HG03095 (cell line): ENCODE measurements around the gene ZNF805.
"Not testable (repeated sequence)": the region's sequence is repeated elsewhere in the genome, so short reads cannot be mapped to it uniquely, and the experiment has no call there.

ENCODE experiments used
- ATAC-seq: cut with Tn5 transposase; IDR thresholded peaks from one replicate; pipeline ENCODE4 v1.9.1; 2021; ENCODE audit warnings: moderate library complexity; ENCODE audit not compliant: unreplicated experiment

Gene ZNF805

DNA sequence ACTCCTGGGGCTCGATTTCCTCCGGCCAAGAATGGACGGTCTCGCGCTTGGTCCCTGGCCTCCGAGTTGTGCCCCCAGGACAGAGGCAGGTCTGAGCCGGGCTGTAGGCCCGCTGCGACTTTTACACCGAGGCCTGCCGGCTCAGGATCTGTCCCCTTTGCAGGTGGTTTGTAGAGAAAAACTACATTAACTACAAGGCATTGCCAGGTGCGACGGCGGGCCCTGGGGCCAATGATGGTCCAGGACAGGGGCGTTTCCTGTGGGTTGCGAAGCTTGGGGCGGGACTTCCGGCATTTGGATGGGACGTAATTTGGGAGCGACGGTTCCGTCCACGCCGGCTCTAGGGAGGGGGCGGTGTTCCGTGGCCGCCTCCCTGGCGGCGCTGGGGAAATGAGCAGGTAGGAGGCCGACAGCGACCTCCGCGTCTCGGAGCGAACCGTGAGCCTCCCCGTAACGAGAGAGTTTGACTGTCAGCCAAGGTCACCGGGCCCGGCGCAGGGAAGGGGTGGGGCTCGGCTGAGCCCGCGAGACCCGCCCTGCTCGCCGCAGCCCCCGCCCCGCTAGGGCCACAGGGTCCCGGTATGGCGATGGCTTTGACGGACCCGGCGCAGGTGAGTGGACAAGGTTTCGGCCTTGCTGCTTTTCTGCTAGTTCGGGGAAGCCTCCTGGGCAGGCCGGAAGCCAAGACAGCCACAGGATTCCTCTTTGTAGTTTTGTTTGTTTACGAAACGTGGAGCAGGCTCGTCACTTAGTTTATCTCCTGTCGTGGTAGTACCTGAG, at the start of gene ZNF805:
ZNF805 (plus strand) TSS at position 322 of the 780 bp plus-strand sequence; CDS start at position 582, 260 bp downstream.
- ATAC-seq = peak; percentile 94

DNA sequence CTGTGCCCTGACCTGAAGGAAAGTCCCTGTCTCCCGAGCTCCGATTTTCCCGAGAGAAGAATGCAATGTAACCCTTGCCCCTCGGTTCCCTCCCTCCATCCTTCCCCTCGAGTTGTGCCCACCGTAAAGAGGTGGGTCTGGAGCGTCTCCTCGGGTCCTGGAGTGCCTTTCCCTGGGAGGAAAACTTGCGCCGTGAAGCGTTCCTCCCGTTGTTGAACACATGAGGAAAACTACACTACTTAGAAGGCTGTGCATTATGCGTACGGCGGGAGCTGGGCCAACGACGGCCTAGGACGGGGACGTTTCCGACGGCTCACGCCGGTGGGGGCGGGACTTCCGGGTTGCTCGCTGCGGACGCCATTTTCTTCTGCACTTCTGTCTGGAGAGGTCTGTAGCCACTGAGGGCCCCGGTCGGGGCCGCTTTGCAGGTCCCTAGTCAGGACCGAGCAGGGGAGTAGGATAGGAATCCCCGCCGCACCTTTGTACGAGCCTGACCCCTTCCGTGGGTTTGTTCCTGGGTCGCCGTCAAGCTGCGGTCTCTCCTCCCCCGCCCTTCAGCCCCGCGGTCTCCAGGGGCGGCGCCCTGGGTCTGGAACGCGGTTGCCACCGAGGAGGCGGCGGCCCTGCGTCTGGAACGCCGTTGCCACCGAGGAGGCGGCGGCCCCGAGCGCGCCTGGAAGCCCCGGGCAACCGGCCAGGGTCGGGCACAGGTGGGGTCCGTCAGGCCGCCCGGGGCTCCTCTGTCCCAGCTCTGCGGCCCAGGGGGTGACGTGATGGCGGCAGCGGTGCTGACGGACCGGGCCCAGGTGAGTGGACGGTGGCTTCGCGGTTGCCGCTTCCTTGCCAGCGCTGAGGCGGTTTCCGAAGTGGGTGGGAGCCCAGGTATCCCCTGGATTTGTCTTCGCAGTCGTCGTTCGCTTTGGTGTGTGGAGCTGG, 49.0 kb upstream of the ZNF805 start, which contains the start of gene ZNF264:
ZNF264 (plus strand) TSS at position 360 of the 936 bp plus-strand sequence; CDS start at position 774, 414 bp downstream.
- peak; percentile 88 for ATAC-seq

DNA sequence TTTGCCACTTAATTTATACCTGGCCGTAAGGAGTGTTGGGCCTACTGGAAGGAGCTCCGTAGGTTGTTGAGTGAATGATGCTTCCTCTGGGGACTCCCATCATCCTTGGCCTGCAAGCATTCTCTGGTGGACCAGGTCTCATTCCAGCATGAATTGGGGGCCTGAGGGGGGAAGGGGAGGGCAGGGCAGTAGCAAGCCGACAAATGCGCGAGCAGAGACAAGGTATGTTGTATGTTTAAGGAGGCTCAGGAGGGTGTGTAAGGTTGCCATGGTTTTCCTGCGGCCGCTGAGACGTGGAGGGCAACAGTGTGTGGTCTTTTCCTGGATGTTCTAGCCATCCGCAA, 48.4 kb upstream of the ZNF805 start:
- ATAC-seq = no peak

DNA sequence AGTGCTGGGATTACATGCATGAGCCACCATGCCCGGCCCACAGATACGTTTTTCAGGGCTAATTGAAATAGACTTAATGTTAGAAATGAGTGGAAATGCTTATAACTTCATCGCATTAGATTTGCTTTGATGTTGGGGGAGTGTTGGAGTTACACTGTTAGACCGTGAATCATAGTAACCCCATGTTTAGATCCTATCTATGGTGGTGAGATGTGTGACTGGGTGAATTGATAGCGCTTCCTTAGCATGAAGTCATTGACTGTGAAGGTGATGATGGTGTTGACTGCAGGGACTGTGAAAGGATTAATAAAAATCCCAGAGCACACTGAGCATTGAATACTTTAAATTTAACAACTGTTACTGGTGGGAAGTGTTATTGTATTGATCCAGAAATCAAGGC, 47.4 kb upstream of the ZNF805 start:
- no peak for ATAC-seq

DNA sequence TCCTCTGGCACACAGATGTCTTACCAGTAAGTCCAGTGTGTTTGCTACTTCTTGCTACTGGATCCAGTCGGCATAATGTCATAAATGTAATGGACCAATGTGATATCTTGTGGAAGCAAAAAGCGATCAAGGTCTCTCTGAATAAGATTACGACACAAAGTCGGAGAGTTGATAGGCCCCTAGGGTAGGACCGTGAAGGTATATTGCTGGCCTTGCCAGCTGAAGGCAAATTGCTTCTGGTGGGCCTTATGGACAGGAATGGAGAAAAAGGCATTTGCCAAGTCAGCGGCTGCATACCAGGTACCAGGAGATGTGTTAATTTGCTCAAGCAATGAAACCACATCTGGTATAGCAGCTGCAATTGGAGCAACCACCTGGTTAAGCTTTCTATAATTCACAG, 42.6 kb upstream of the ZNF805 start:
- not testable (repeated sequence) for ATAC-seq

DNA sequence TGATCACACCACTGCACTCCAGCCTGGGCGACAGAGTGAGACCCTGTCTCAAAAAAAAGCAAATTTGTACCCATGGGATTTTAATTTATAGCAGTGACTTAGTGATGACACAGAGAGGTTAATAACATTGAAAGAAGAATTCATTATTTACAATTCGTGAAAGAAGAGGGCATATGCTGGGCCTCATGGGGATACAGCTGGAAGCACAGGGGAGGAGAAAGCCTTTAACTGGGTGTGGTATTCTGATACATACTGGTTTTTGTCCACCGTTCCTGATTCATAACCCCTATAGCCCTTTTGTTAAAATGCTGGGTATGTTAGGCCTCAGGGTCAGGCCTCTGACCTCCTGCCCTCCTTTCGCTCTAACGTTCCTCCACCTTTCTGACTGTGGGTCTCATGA, 38.3 kb upstream of the ZNF805 start:
- ATAC-seq = no peak

DNA sequence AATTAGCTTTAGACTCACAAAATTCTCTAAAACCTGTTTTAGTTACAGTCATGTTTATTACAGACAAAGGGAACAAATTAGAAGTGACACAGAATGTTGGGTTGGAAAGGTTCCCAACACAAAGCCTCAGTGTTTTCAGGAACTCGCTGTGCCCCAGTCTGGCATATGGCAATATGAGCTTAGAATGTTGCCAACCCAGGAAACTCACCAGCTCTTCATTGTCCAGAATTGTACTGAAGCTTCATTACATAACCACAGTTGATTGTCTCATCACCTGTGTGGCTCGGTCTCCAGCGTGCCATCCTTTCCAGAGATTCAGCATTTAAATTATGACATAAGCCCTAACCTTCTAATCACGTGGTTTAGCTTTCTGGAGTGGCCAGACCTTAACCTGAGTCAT, 30.1 kb upstream of the ZNF805 start:
- ATAC-seq = no peak

DNA sequence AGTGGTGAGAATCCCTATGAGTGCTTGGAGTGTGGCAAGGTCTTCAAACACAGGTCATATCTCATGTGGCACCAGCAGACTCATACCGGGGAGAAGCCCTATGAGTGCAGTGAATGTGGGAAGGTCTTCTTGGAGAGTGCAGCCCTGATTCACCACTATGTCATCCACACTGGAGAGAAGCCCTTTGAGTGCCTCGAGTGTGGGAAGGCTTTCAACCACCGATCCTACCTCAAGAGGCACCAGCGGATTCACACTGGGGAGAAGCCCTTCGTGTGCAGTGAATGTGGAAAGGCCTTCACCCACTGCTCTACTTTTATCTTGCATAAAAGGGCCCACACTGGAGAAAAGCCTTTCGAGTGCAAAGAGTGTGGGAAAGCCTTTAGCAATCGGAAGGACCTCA, 28.3 kb upstream of the ZNF805 start:
- no peak for ATAC-seq

DNA sequence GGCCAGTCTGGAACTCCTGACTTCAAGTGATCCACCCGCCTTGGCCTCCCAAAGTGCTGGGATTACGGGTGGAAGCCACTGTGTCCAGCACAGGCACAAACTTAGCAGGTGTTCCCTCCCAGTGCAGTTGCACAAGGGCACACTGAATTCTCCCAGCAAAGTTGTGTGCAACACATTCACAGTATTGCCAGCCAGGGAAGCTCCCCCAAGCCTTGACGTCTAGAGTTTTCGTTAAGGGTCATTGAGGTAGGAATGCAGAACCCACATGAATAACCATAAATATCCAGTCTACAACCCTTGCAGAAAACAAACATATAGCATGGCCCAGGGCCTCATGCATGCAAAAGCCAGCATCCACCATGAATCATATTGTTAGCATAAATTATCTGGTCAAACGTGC, 12.9 kb upstream of the ZNF805 start:
- ATAC-seq = no peak

DNA sequence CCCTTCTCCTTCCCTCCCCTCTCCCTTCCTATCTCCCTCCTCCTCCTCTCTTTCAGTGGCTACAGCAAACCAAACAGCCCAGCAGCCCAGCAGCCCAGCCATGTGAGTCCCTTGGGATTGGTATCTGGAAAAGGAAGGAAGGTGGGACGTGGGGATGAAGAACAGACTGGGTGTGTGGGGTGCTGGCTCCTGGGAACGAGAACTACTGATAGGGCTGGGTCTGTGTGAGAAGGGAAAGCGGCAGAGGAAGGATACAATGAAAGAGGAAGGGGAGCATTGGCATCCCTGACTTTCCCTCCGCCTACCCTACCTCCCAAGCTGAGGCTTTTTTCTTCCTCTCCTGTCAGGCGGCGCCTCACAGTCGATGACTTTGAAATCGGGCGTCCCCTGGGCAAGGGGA, 8.7 kb upstream of the ZNF805 start:
- no peak for ATAC-seq

DNA sequence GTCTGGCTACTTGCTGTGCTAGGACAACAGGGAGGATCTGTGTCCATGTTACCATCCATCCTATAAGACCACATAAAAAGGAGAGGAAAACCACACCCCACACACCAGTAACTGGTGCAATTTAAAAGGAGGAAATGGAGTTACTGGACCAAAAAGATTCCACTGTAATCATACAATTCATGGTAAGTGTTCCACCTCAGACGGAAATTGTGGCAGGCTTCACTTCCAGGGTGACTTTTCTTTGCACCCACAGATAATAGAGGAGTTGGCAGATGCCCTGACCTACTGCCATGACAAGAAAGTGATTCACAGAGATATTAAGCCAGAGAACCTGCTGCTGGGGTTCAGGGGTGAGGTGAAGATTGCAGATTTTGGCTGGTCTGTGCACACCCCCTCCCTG, 7.2 kb upstream of the ZNF805 start:
- ATAC-seq = no peak

DNA sequence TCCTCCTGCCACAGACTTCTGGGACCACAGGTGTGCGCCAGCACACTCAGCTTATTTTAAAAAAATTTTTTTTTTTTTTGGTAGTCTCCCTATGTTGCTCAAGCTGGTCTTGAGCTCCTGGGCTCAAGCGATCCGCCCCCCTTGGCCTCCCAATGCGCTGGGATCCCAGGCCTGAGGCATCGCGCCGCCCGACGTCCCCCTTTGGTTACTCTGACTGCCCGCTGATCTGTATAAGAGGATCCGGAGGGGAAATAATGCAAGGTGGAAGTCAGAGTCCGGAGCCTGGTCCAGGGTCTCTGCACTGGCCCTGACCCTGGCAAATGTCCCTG, 486 bp upstream of the ZNF805 start:
- no peak for ATAC-seq

DNA sequence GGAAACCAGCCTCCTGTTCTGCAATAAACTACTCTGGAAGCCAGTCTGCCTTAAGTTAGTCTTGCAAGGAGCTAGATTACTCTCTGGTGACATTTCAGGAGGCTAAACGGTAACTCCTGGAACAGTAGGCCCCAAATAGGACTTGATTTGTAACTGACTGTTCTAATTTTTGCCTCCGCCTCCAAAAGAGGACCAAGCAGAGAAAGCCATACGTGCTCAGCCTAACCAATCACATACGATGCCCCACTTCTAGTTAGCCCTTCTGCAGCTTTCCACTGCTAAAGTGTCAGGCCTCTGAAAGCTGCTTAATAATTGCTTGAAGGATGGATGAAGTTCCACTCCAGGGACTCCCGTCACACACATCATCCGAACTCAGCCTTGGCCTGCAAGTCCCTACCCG, 744 bp downstream of the ZNF805 start:
- ATAC-seq = no peak

DNA sequence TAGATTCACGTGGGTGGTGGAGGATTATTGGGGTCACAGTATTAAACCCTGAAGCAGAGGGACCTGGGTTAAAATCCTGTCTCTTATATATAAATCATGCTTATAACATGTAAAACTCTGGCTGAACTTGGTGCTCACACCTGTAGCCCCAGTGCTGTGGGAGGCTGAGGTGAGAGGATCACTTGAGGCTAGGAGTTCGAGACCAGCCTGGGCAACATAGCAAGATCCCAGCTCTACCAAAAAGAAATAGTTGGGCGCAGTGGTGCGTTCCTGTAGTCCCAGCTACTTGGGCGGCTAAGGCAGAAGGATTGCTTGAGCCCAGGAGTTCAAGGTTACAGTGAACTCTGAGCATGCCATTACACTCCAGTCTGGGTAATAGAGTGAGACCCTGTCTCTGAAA, 2.4 kb downstream of the ZNF805 start:
- no peak for ATAC-seq

DNA sequence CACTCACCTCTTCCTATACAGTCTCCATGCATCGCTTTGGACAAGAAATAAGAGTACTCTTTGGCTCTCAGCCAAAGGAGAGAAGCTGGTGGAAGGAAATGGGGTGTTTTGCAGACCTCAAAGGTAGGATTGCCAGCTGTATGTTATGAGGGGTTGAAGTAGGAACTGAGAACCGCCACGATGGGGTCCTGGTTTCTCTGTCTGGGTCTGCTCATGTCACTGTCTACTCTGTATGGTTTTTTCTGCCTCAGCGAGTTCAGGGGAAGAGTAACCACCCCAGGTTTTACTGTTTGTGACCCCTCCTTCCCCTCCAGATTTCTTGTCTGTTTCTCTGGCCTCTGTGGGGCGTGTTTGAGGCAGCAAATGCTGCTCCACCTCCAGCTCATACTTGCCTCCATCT, 4.1 kb downstream of the ZNF805 start:
- no peak for ATAC-seq

DNA sequence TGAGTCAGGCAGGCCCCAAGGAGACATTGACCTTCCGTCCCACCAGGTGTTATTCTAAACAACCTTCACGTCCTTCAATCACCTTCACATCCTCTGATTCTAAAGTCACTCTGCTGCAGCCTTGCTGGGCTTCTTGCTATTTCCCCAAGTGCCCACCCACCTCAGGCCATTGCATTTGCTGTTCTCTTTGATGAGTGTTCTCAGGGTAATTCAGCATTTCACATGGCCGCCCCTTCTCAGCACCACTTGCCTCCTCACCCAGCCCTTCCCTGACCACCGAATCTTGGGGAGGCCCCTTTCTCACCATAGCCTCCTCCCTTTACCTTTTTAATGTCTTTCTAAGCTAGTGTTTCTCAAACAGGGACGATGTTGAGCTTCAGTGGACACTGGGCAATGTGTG, 4.6 kb downstream of the ZNF805 start:
- ATAC-seq = no peak

DNA sequence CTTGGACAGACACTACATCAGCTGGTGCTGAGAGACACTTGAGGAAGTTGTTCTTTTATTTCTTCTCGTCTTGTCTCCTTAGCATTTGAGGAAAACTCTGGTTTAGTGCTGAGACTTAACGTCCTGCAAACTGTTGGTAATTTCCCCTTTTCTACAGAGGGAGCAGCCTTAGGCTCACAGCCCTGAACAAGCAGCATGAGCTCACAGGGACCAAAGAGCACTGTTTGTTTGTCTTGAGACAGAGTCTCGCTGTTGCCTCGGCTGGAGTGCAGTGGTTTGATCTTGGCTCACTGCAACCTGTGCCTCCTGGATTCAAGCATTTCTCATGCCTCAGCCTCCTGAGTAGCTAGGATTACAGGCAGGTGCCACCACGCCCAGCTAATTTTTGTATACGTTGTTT, 5.5 kb downstream of the ZNF805 start:
- no peak for ATAC-seq

DNA sequence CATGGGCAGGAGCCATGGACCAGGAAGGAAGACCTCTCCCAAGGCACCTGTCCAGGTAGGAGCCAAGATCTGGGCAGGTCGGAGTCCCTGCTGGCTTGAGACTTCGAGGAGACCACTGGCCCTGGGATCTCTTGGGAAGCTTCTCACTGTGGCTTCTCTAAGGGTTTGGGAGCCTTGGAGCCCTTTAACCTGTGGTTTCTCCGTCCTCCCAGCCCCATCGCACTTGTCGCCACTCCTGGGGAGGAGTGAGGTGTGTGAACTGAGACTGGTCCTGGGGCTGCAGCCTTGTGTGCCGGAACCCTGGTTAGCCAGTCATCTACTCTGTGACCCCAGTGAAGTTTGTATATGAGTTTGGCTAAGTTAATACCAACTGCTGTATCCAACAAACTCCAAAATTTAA, 8.2 kb downstream of the ZNF805 start:
- ATAC-seq = no peak

DNA sequence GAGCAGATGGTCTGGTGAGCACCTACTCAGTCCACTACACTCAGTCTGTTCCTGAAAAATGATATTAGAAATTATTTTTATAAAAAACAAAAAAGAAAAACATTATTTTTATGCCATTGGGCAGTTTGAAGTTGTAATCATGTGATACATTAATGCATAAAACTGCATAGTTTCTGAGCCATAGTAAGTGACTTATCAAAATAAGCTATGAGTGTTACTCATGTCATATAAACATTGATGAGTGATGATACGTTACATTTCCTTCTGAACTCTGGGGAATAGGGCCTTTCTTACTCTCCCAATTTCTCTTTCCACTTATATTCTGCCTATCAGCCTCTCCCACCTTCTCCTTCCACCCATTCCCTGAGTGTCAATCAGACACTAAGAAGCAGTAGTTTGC, 8.9 kb downstream of the ZNF805 start:
- no peak for ATAC-seq

DNA sequence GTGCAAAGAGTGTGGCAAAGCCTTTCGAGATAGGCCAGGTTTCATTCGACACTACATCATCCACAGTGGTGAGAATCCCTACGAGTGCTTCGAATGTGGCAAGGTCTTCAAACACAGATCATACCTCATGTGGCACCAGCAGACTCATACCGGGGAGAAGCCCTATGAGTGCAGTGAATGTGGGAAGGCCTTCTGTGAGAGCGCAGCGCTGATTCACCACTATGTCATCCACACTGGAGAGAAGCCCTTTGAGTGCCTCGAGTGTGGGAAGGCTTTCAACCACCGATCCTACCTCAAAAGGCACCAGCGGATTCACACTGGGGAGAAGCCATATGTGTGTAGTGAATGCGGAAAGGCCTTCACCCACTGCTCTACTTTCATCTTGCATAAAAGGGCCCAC, 13.3 kb downstream of the ZNF805 start:
- not testable (repeated sequence) for ATAC-seq

DNA sequence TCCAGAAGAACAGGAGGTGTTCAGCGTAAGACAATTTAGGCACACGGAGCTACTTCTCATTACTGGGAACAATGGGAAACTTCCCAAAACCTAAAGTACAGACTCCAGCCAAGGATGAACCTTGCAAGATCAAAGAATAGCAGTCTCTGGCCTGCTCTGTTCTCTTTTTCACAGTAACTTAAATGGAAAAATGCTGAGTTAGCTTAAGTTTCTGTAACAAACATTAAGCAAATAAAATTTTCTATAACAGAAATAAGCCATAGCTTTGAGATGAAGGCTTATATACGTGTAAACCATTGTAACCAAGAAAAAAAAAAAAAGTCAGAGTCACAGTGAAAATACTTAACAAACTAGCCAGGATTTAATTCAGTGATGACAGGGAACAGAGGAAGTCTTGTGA, 21.6 kb downstream of the ZNF805 start:
- ATAC-seq = no peak

DNA sequence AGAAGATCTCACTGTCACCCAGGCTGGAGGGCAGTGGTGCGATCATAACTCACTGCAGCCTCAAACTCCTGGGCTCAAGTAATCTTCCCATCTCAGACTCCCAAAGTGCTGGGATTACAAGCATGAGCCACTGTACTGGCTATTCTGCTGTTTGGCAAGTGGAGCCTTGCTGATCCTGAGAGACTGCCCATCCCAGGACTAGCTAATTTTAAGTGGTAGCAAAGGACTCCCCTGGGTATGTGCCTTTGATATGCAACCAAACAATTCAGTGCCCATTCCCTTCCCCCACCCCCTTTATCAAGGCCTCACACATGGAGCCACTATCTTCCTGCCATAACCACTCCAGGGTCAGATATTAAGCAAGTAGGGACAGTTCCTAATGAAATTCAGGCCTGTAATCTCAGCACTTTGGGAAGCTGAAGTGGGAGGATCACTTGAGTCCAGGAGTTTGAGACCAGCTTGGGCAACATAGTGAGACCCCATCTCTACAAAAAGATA, 22.9 kb downstream of the ZNF805 start:
- no peak for ATAC-seq
